ENCODE data around the gene PRUNE2.
A peak's percentile ranks its signal among the peaks of the same experiment; 100 is the strongest.
"Not testable (repeated sequence)": the region's sequence is repeated elsewhere in the genome, so short reads cannot be mapped to it uniquely, and the experiment has no call there.

PRUNE2 gene

DNA sequence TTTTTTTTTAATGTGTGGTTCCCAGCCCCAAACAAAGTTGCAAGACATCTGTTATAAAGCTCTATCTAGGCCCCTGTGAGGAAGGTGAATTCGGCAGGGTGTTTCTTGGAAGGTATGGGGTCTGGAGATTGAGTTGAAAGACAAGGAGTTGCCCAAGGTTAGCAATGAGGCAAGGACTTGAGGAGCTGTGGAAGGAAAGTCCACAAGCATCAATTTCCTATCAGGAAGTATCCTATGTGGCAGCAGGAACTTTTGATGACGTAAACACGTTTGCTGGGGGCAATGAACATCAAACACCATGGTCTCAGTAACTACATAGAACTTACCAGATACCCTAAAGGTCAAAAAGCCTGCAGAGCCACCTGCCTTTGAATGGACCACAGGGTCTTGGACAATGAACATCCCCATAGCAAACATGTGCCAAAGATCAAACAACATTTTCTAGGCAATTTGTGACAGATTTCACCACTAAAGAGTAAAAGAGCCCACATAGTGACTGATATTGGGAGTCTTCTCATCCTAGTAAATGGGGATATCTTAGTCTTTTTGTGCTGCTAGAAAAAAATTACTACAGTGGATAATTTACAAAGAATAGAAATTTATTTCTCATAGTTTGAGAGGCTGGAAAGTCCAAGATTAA lies 301.9 kb downstream of the PRUNE2 start:
- no peak for DNase-seq (ENCODE audit: low read depth in 2 of 2)

- DNase-seq (ENCODE audit: low read depth in 2 of 2) = no peak
Observed at GRCh38 chr9:76603448-76603895, 302.4 kb downstream of the PRUNE2 start.

GRCh38 chr9:76602199-76602598 lies 303.7 kb downstream of the PRUNE2 start:
- DNase-seq (ENCODE audit: low read depth in 2 of 2) = no peak

DNA sequence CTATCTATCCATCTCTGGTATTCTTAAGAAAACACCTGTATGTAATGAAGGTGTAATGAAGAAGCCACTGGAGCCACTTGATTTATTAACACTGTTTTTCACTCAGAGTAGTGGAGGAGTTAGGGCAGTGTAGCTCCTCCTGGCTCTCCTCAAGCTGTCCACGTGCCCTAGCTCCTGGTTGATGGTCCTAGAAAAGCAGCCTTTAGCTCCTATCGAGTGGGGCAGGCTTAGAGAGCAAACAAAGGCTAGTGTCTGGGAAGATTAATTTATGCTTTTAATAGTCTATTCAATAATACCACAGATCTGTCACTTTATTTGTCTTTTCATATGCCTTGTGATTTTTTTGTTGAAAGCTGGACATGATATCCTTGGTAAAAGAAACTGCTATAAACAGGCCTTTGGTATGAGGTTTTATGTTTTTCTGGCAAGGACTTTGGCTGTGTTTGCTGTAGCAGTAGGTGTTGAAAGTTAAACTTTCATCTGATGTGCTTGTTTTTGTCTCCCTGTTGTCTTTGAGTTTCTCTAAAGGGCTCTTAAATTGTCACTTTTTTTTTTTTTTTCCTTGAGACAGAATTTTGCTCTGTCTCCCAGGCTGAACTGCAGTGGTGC lies 305.8 kb downstream of the PRUNE2 start:
- no peak for DNase-seq (ENCODE audit: low read depth in 2 of 2)

- no peak for DNase-seq (ENCODE audit: low read depth in 2 of 2)
Observed at GRCh38 chr9:76598981-76599380, 306.9 kb downstream of the PRUNE2 start.

DNA sequence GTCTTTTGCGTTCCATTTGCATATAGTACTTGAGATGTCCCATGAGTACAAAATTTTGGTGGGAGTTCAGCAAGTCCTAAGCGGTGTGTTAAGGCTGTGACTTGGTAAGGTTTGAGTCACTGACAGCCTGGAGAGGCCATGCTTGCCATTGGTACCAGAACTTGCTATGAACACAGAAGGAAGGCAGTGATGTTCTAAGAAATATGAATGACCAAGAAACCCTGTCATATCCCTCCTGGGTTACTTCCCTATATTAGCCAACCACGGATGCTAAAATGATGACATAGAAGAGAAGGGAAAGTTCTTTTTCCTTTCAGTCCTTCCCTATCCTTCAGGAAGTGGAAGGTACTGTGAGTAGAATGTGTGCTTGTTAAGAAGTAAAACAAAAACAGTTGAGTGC lies 310.3 kb downstream of the PRUNE2 start:
- no peak for DNase-seq (ENCODE audit: low read depth in 2 of 2)

- DNase-seq (ENCODE audit: low read depth in 2 of 2) = no peak
Observed at GRCh38 chr9:76594764-76595424, 311.0 kb downstream of the PRUNE2 start.

DNA sequence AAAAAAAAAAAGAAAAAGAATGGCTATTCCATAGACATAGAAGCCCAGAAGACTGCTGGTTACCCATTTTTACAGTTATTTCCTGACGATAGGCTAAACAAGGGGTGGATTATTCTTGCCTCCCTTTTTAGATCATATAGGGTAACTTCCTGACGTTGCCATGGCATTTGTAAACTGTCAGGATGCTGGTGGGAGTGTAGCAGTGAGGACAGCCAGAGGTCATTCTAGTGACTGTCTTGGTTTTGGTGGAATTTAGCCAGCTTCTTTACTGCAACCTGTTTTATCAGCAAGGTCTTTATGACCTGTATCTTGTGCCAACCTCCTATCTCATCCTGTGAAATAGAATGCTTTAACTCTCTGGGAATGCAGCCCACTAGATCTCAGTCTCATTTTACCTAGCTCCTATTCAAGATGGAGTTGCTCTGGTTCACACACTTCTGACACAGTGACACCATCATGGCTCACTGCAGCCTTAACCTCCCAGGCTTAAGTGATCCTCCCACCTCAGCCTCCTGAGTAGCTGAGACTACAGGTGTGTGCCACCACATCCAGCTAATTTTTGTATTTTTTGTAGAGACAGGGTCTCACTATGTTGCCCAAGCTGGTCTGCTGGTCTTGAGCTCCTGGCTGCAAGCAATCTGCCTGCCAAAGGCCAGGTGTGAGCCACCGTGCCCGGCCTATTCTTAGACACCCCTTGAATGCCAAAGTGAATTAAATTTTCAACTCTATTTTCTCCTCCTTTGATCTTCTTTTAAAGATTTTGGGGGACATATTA lies 311.8 kb downstream of the PRUNE2 start:
- DNase-seq (ENCODE audit: low read depth in 2 of 2) = not testable (repeated sequence)

DNA sequence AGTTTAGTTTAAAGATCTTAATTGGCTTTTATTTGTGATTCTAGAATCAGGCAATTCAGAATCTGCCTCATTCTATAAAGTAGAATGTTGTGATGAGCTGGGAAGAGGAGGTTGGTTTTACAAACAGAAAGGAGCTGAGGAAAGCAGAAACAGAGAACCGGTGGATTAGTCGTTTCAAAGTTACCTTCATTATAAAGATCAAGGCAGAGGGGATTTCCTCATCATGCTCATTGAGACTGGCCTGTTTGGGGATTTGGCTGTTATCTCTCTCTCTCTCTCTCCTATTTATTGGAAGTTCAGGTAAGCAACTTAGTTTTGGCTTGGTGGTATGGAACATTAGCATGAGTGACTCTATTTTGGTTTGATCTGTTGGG lies 313.0 kb downstream of the PRUNE2 start:
- DNase-seq (ENCODE audit: low read depth in 2 of 2) = no peak

DNA sequence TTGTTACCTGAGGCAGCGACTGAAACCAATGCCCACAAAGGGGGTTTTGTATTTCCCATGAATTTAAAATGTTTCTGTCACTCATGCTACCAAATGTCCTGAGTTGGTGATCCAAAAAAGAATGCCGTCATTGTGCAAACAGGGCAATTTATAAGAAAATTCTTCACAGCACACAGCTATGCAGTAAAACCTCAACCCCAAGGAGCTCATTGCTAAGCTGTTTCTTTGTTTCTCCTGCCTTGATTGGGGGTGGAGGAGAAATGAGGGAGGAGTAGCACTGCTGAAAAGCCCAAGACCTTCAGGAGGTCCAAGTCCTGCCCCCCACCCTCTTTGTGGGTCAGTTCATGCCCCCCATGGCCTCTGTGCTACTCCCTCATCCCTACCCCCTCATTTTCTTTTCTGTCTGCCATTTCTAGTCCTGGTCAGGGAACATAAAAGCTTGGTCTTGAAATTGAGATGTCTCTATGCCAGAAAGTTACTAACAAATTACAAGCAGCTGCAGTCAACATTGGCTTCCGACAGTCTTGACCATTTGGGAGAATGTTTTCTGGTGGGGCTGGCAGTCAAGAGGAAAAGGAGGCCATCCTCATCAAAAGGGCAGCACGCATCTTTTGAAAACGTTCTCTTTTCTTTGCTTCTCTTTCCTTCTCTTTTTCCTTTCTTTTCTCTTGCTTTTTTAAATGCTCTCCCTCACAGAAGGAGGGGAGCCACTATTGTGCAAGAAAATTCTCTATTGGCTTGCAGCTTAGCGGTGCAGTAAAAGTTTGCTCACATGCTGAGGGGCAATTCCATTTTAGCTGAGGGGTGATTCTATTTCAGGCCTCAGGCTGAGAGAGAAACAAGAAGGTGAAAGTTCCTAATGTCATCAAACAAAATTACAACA lies 313.6 kb downstream of the PRUNE2 start:
- no peak for DNase-seq (ENCODE audit: low read depth in 2 of 2)

DNA sequence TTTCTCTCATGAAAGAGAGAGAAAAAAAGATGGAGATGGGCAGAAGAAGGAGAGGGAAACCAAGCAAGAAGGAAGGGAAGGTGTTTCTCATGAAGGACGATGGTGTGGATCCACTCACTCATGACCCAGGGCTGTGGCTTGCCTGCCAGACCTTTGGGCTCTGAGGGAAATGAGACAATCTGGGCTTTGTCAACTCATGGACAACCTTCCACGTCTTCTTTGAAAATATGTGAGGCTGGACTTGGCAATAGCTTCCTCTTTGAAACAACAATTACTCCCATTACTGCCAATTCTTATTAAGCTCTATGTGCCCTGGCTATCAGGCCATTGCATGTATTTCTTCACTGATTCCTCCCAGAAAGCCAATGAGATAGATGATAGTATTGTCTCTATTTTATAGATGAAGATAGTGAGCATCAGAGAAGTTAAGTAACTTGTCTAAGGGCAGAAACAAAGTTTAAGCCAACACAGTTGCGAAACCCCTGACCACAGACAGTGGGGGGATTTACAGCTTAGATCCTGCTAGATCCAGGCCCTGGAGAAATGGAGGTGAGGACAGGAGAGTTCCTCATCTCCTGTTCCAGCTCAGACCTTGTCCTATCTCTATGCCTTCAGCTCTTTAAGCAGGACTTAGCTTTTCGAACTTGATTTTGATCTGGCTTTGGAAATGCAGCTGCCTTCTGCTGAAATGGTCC lies 314.5 kb downstream of the PRUNE2 start:
- DNase-seq (ENCODE audit: low read depth in 2 of 2) = no peak

GRCh38 chr9:76588316-76588715 lies 317.6 kb downstream of the PRUNE2 start:
- DNase-seq (ENCODE audit: low read depth in 2 of 2) = no peak

DNA sequence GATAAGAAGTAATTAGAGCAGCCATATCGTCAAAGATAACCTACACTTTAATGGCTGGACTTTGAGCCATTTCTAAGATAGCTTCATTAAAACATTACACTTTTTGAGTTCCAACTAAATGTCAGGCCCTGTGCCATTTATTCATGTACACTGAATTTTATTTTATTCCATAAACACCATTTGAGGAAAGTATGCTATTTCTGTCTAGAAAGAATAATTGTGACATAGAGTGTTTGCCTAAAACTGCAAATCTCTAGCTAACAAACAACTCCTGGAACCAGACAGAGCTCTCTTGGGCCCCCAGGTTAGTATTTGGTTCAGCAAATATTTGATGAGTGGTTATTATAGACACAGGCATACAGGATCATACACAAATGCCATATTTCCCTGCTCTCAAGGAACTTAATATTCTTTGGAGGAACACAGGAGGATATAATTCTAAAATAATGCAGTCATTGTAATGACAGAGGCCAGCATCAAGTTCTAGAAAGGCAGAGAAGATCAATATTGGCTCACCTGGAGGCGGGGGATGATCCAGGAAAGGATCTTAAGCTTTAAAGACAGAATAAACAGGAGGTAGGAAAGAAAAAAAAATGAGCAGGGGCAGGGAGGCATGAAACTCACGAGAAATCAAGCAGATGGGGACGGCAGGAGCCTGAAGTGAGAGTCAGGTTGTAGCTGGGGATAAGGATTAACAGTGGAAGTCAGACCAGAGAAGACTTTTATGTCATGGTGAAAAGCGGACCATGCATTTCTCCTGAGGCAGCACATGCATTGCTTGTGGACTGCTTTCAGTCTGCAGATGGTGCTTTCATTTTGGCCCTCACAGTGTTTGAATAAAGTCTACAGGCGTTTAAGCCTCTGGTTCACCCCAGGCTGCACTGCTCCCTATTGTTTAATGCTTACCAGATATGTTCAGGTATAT lies 319.3 kb downstream of the PRUNE2 start:
- DNase-seq (ENCODE audit: low read depth in 2 of 2) = no peak

DNA sequence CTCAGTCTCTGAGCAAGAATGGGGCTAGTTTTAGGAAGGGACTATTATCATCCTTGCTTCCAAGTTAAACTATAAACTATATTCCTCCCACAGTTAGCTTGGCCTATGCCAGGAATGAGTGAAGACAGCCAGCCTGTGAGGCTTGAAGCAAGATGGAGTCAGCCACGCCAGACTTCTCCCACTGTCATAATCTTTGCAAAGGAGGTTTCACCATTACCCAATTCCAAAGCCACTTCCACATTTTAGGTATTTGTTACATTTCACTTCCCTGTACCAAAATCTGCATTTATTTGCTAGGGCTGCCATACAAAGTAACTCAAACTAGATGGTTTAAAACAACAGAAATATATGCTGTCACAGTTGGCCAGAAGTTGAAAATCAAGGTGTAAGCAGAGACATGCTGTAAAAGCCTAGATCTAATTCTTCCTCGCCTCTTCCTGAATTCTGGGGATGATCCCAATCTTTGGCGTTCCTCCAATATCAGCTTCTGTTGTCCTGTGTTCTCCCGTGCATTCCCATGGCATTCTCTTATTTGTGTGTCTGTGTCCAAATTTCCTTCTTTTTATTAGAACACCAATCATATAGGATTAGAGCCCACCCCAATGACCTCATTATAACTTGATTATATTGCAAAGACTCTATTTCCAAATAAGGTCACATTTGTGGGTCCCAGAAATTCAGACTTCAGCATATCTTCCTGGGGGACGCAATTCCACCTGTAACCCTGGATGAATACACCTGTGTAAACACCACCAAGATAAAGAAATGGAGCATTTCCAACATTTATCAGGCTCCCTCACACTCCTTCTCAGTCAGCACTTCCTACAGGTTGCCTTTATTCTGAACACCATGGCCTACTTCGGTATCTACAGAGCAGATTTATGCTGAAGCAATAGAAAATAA lies 320.2 kb downstream of the PRUNE2 start:
- no peak for DNase-seq (ENCODE audit: low read depth in 2 of 2)

GRCh38 chr9:76583256-76583655 lies 322.7 kb downstream of the PRUNE2 start:
- DNase-seq (ENCODE audit: low read depth in 2 of 2) = no peak

DNA sequence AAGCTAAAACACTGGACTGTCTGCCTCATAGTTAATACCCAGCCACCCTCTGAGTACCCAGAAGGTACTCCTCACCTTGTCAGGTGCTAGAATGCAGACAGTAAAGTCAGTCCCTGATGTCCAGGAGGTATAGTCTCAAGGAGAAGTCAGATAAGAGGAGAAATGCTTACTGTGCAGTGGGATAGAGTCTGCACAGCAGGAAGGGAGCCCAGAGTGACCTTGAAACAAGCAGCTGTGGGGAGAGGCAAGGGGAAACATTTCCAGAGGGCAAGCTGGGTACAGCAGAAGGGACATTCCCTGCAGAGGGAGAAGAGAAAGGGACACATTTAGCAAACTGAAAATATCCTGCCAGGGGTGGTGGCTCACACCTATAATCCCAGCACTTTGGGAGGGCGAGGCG lies 324.2 kb downstream of the PRUNE2 start:
- no peak for DNase-seq (ENCODE audit: low read depth in 2 of 2)

DNA sequence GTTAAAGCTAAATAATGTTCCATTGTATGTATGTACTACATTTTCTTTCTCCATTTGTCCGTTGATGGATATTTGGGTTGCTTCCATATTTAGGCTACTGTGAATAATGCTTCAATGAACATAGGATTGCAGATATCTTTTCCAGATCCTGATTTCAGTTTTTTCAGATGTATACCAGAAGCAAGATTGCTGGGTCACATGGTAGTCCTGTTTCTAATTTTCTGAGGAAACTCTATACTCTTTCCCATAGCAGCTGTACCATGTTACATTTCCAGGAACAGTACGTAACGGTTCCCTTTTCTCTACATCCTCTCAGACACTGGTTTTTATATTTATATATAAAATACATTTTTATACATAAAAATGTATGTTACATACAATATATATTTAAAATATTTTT lies 325.1 kb downstream of the PRUNE2 start:
- no peak for DNase-seq (ENCODE audit: low read depth in 2 of 2)

DNA sequence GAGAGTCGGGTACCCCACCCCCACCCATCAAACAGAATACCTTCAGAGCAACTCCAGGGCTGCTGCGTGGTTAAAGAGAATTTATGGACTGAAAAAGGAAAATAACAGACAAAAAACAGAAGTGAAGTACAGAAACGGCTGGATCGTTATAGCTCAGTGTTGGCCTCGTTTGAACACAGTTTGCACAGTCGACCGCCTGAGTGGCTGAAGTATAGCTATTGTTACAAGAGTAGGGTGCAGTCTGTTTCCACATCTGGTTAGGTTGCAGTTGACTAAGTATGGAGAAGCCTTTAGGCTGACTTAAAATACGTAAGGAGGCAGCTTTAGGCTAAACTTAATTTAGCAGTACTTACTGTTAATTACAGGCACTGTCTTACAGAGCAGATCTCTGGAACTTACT lies 325.7 kb downstream of the PRUNE2 start:
- DNase-seq (ENCODE audit: low read depth in 2 of 2) = no peak

DNA sequence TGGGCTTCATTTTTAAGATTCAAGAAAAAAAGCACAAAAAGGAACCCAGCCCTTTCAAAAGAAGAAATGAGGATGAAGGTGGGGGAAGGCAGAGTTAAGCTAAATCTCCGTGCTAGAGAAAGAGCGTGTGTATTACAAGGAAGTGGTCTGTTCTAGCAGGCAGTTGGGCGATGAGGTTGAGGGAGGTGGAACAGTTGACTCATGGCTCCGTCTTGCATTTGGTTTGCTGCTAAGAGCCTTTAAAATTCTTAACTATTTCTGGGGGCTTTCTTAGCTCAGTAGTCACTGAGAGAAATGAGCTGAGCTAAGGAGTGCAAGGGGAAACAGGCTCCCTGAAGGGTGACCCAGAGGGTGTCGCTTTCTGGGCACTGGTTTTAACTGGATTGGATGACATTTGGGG lies 329.6 kb downstream of the PRUNE2 start:
- peak; percentile 51 to 55 for DNase-seq (ENCODE audit: low read depth in 2 of 2)
